Lower leg skin (tissue), 3 donors: ENCODE results near the gene APBA1.

Experiments
- POLR2A ChIP-seq, 2 donors: fragments of 450-650 bp; IDR thresholded peaks; one replicate each; pipeline ENCODE4 v1.6.1; 2016 to 2017; ENCODE audit warnings: antibody characterized with exemption in 2 of 2, mild to moderate bottlenecking in 1 of 2, moderate library complexity in 1 of 2
- TF ChIP-seq, protein P1 (sequence below), 3 donors: fragments of 450-650 bp; IDR thresholded peaks; one replicate each; pipeline ENCODE4 v1.5.1; 2016; ENCODE audit warnings: antibody characterized with exemption in 3 of 3, mild to moderate bottlenecking in 3 of 3, moderate library complexity in 2 of 3

DNA sequence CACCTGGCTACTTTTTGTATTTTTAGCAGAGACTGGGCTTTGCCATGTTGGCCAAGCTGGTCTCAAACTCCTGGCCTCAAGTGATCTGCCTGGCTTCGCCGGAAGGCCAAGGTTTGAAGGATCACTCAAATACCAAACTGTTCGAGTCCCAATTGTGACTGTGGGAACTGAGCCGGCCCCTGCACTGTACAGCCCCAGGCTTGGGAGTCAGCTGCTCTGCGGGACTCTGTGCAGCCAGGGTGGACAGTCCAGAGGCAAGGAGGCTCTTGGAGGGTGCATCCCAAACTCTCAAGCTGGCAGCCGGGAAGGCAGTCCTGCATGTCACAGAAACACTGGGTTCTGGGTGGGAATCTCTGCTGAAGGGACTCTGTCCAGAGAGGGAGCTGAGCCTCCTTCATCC lies 238.2 kb downstream of the APBA1 start:
- TF ChIP-seq, protein P1, sequence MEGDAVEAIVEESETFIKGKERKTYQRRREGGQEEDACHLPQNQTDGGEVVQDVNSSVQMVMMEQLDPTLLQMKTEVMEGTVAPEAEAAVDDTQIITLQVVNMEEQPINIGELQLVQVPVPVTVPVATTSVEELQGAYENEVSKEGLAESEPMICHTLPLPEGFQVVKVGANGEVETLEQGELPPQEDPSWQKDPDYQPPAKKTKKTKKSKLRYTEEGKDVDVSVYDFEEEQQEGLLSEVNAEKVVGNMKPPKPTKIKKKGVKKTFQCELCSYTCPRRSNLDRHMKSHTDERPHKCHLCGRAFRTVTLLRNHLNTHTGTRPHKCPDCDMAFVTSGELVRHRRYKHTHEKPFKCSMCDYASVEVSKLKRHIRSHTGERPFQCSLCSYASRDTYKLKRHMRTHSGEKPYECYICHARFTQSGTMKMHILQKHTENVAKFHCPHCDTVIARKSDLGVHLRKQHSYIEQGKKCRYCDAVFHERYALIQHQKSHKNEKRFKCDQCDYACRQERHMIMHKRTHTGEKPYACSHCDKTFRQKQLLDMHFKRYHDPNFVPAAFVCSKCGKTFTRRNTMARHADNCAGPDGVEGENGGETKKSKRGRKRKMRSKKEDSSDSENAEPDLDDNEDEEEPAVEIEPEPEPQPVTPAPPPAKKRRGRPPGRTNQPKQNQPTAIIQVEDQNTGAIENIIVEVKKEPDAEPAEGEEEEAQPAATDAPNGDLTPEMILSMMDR (IDR thresholded peaks at IDR 0.05), result no peak
- no peak for TF ChIP-seq POLR2A (IDR thresholded peaks at IDR 0.05)
